MCF 10A (cell line): Measurements from ENCODE around the gene RABGAP1. TPM values are rescaled to one million over a fixed set of nuclear protein-coding genes. Genes with fewer than 3 reads are reported as not detected.

Experiments
- BruUV-seq: library from RNA; stranded (reverse); fragments of 400-500 nt; replicated peaks from 2 replicates; lab custom pipeline; 2021; lab: Mats Ljungman, UMichigan
- CTCF ChIA-PET: fragments of 300-600 bp; sonication (Branson Sonifier 250); formaldehyde crosslinking; extraction: SDS; loops from one replicate; lab custom pipeline; 2021; ENCODE audit warnings: antibody characterized with exemption, inconsistent platforms; lab: Yijun Ruan, JAX
- POLR2A ChIA-PET: fragments of 300-600, 350-650 bp; sonication (Branson Sonifier 250); formaldehyde crosslinking; extraction: SDS; loops from one replicate; lab custom pipeline; 2020; ENCODE audit warnings: antibody characterized with exemption, inconsistent platforms; lab: Yijun Ruan, JAX
- DNase-seq: peaks from one replicate; pipeline ENCODE4 v3.0.0-alpha.2; 2018; ENCODE audit not compliant: unreplicated experiment
- H3K27ac Mint-ChIP-seq: one replicate; pipeline ENCODE4 v1.8.0; 2022; ENCODE audit warnings: mild to moderate bottlenecking, low read depth, mixed read lengths; ENCODE audit not compliant: unreplicated experiment
- H3K27me3 Mint-ChIP-seq: one replicate; pipeline ENCODE4 v1.8.0; 2022; ENCODE audit warnings: mixed read lengths; ENCODE audit not compliant: insufficient read depth, unreplicated experiment
- H3K36me3 Mint-ChIP-seq: one replicate; pipeline ENCODE4 v1.8.0; 2022; ENCODE audit warnings: mild to moderate bottlenecking, moderate library complexity, mixed read lengths; ENCODE audit not compliant: insufficient read depth, unreplicated experiment
- H3K4me1 Mint-ChIP-seq: one replicate; pipeline ENCODE4 v1.8.0; 2022; ENCODE audit warnings: mixed read lengths; ENCODE audit not compliant: insufficient read depth, unreplicated experiment
- H3K4me3 Mint-ChIP-seq: one replicate; pipeline ENCODE4 v1.8.0; 2022; ENCODE audit warnings: mild to moderate bottlenecking, moderate library complexity, mixed read lengths; ENCODE audit not compliant: unreplicated experiment
- H3K9me3 Mint-ChIP-seq: one replicate; pipeline ENCODE4 v1.8.0; 2022; ENCODE audit warnings: mixed read lengths; ENCODE audit not compliant: unreplicated experiment
- CTCF ChIP-seq: fragments of 200-600 bp; IDR thresholded peaks from one replicate; pipeline ENCODE4 v1.8.0; 2022; ENCODE audit warnings: antibody characterized with exemption, mild to moderate bottlenecking; ENCODE audit not compliant: unreplicated experiment
- intact Hi-C: fragments of 100-400 bp; cut with micrococcal nuclease; formaldehyde crosslinking; loops from 2 replicates; pipeline ENCODE4 v1.14.1; 2022
- total RNA-seq: library from RNA; stranded (reverse); gene quantifications from 2 replicates; pipeline ENCODE4 v1.2.3, GENCODE V29; 2022

Gene RABGAP1
- total RNA-seq, 1 experiment from 2014 or later, result 43.1 TPM

DNA sequence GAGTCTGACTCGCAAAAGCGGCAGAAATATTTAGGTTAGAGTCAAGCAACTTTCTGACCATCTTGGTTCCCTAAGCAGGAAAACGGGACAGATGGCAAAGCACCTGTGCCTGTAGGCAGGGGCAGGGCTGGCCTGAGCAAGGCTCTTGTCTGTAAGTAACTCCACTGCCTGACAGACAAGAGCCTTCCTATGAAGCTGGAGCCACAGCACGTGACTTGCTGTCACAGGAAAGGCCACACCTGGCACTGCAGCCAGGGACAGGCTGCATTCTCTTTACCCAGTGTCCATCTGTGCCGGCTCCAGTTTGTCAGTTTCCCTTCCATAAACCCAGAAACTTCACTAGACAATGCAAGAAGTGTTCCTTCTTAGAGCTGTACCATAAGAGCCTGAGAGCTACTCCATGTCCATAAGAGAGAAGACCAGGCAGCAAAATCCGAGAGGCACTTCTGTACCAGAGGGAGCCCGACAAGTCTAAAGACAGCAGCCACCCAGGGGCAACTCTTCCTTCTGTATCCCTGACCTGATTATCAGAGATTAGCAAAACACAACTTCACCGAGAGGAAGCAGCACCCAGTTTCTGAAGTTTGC is 170.7 kb downstream of the RABGAP1 start:
- intact Hi-C loops, result no loop called here
- TF ChIP-seq CTCF, result no peak
- no peak overlapping the region for H3K4me3 Mint-ChIP-seq
- H3K4me1 Mint-ChIP-seq, result no peaks in the 10 kb centered on the region
- no peaks in the 10 kb centered on the region for H3K27me3 Mint-ChIP-seq
- no TSS peak for BruUV-seq
- no peak overlapping the region for H3K27ac Mint-ChIP-seq
- CTCF ChIA-PET, result interaction anchor here (0.9 to 1.7 kb wide), 2 partner anchors 13 to 238 kb away, joined by 3 to 6 read pairs; no protein-coding TSS in a partner anchor
- POLR2A ChIA-PET, result no interaction called here
- peaks cover 35% of the 10 kb centered on the region for H3K36me3 Mint-ChIP-seq
- no peaks in the 10 kb centered on the region for H3K9me3 Mint-ChIP-seq
- no peak for DNase-seq

- no TSS peak for BruUV-seq
- no peak overlapping the region for H3K27ac Mint-ChIP-seq
Observed at GRCh38 chr9:123112015-123112975, 171.5 kb downstream of the RABGAP1 start.

DNA sequence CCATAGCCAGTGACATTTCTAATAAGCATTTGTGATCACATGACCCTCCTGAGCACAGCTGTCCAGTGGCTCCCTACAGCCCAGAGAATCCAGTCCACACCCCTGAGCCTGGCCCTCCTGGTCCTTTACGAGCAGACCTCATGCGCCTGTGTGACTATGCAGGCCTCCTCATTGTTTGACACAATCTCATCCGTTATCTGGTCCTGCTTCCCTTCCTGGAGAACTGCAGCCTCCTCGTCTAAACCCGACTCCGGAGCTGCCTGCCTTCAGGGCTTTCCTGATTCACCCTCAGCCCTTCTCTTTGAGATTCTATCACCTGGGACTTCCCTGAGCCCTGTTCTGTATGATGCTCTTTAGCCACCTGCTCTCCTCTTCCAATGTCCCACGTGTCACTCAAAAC is 172.4 kb downstream of the RABGAP1 start:
- Mint-ChIP-seq H3K27me3 (no peaks in the 10 kb centered on the region), H3K4me1 (no peaks in the 10 kb centered on the region), H3K36me3 (peaks cover 22% of the 10 kb centered on the region), H3K4me3 (no peak overlapping the region), H3K27ac (peak overlapping the region; percentile 63), H3K9me3 (no peaks in the 10 kb centered on the region)
- intact Hi-C loops, result no loop called here
- POLR2A ChIA-PET, result no interaction called here
- no TSS peak for BruUV-seq
- TF ChIP-seq CTCF, result no peak
- DNase-seq, result no peak
- CTCF ChIA-PET, result interaction anchor here (0.6 to 1.4 kb wide), 2 partner anchors 12 to 236 kb away, joined by 3 read pairs; no protein-coding TSS in a partner anchor

More at GRCh38 chr9:123112015-123112975, 171.5 kb downstream of the RABGAP1 start:
- no peaks in the 10 kb centered on the region for H3K9me3 Mint-ChIP-seq
- no peaks in the 10 kb centered on the region for H3K27me3 Mint-ChIP-seq
- no peak overlapping the region for H3K4me3 Mint-ChIP-seq
- CTCF ChIA-PET, result interaction anchor here (0.9 to 1.7 kb wide), 2 partner anchors 12 to 238 kb away, joined by 3 to 6 read pairs; no protein-coding TSS in a partner anchor
- H3K4me1 Mint-ChIP-seq, result no peaks in the 10 kb centered on the region
- intact Hi-C loops, result no loop called here
- POLR2A ChIA-PET, result no interaction called here
- peaks cover 27% of the 10 kb centered on the region for H3K36me3 Mint-ChIP-seq
- DNase-seq, result no peak
- TF ChIP-seq CTCF, result no peak
